ENCODE results near the gene NIPAL3. TPM values are rescaled to one million over a fixed set of nuclear protein-coding genes. Genes with fewer than 3 reads are reported as not detected.

NIPAL3 gene
- total RNA-seq, 1 experiment from 2014 or later = 7.7 TPM

DNA sequence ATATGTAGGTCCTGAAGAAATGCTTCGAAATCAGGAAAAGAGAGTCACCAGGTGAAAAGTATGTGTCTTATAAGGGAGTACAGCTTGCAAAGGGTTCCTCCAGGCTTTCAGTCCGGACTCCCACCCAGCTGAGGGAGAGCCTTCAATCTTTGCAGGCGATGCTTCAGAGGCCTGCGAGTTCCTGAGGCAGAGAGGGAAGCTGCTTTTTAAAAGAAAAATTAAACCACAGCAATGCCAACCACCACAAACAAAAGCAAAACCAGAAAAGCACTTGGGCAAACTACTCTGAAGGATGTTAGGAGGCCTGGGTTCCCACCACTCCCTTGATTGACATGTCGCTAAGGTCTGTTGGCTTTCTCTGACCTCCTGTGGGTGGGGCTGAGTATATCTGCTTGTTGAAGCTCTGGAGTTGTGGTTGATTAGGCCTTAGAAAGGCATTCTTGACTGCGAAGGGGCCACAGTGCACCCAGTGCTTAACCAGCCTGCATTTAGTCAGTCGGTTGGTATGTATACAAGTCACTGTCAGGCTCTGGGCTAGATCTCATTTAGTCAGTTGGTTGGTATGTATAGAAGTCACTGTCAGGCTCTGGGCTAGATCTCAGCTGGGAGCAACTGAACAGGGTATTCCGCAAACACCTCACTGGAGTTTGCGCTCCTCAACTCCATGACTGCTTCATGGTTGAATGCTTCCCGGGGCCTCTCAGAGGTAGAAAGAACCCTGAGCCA lies 1.2 kb downstream of the NIPAL3 start:
- H3K36me3 Mint-ChIP-seq (ENCODE audit: insufficient read depth in 1 of 3, low read depth in 3 of 3) = peaks cover 0 to 4% (median 3%) of the 10 kb centered on the region in 3 experiments; a peak in 4 of 7 replicates
- no peak for TF ChIP-seq CTCF (conservative IDR thresholded peaks at IDR 0.05)
- Histone ChIP-seq H3K9me3 (ENCODE audit: control insufficient read depth, low read depth, low read length) (no peaks in the 10 kb centered on the region), H4K20me1 (ENCODE audit: control insufficient read depth, insufficient read depth, insufficient read length) (no peaks in the 10 kb centered on the region), H3K4ac (ENCODE audit: low read depth, low read length) (no peak overlapping the region), H3K79me1 (ENCODE audit: insufficient read depth, low read depth, low read length, poor library complexity, severe bottlenecking) (no peaks in the 10 kb centered on the region), H3K4me1 (ENCODE audit: insufficient read depth, low read length) (no peaks in the 10 kb centered on the region; the same call in 1 of the 2 replicates), H4K5ac (ENCODE audit: insufficient read length, low read depth, low read length) (no peak overlapping the region), H2BK12ac (ENCODE audit: insufficient read length, low read depth, low read length) (no peak overlapping the region), H2BK120ac (ENCODE audit: low read depth, low read length, poor library complexity, severe bottlenecking) (no peak overlapping the region), H2AFZ (ENCODE audit: low read length) (no peak overlapping the region), H4K8ac (replicated peaks; ENCODE audit: insufficient read length, low read depth, low read length) (no peak overlapping the region), H3K4me2 (ENCODE audit: insufficient read depth, insufficient read length, low read length) (peak overlapping the region; percentile 76), H2BK15ac (ENCODE audit: low read depth, low read length) (no peak overlapping the region), H2BK5ac (ENCODE audit: insufficient read length, low read length) (no peak overlapping the region), H3K56ac (ENCODE audit: insufficient read length, low read depth, low read length) (no peak overlapping the region), H3K23ac (ENCODE audit: insufficient read length, low read depth, low read length) (no peak overlapping the region), H3K27me3 (ENCODE audit: insufficient read depth, low read length) (no peaks in the 10 kb centered on the region), H3K27ac (ENCODE audit: insufficient read length, low read depth, low read length) (no peak overlapping the region), H3K18ac (ENCODE audit: insufficient read length, low read depth, low read length) (no peak overlapping the region), H2AK5ac (ENCODE audit: insufficient read length, low read length) (no peak overlapping the region), H3K9ac (ENCODE audit: extremely low read depth, insufficient read length, low read length) (no peak overlapping the region), H2BK20ac (ENCODE audit: low read depth, low read length, poor library complexity, severe bottlenecking) (no peak overlapping the region), H3K14ac (ENCODE audit: insufficient read depth, low read length) (no peak overlapping the region), H3T11ph (ENCODE audit: low read length) (no peak overlapping the region), H4K91ac (ENCODE audit: insufficient read length, low read depth, low read length) (no peak overlapping the region), H3K23me2 (ENCODE audit: insufficient read length, low read depth, low read length, poor library complexity, severe bottlenecking) (peaks cover 12% of the 10 kb centered on the region), H3K79me2 (ENCODE audit: insufficient read depth, low read length) (no peaks in the 10 kb centered on the region)
- peaks cover 3% of the 10 kb centered on the region for H3K27me3 Mint-ChIP-seq (ENCODE audit: low read depth)
- H3K4me3 Mint-ChIP-seq = peak overlapping the region; percentile 91 to 93
- DNase-seq = no peak
- WGBS (ENCODE audit: extremely low coverage, insufficient read length, low lambda C conversion rate) = no CpG with 5 or more reads among the region's 10 CpGs
- H3K4me1 Mint-ChIP-seq = peaks cover 29 to 35% of the 10 kb centered on the region in 2 experiments
- no peaks in the 10 kb centered on the region; a peak in 1 of 5 replicates for H3K9me3 Mint-ChIP-seq
- H3K27ac Mint-ChIP-seq = no peak overlapping the region

Measured in H9 (cell line).